HG02938 (cell line): ENCODE measurements around the gene DNAJB12.
"Not testable (repeated sequence)": the region's sequence is repeated elsewhere in the genome, so short reads cannot be mapped to it uniquely, and the experiment has no call there.

Experiments used
- ATAC-seq: cut with Tn5 transposase; IDR thresholded peaks from one replicate; pipeline ENCODE4 v1.9.1; 2021; ENCODE audit warnings: mild to moderate bottlenecking, moderate library complexity; ENCODE audit not compliant: unreplicated experiment

The DNAJB12 gene

DNA sequence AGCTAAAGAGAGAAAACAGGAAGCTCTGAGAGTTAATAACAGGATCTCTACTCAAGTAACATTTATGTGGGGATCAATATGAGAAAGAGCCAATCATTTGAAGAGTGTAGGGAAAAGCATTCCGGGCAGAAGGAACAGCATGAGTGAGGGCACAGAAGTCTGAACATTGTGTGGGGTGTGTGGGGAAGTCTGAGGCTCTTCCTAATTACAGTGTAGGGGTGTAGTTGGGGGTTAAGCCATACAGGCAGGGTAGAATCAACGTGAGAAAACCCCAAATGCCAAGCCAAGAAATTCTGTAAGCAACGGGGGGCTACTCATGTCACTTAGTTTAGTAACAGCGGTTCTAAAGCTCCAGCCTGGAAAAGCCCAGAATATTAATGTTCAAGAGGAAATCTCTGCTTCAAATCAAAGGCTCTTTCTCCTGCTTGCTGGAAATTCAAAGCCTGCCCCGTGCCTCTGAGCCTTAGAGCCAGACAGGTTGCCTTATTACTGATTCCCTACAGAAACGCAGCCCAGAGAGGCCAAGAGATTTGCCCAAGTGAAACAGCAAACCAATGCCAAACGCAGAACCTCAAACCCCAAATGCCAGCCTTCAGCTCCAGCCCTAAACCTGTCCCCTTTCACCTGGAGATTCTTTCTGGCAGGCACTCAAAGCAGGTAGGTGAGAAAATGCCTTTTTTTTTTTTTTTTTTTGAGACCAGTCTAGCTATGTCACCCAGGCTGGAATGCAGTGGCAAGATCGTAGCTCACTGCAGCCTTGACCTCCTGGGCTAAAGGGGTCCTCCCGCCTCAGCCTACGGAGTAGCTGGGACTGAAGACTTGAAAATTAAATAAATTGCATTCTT lies 36.1 kb downstream of the DNAJB12 start:
- no peak for ATAC-seq

DNA sequence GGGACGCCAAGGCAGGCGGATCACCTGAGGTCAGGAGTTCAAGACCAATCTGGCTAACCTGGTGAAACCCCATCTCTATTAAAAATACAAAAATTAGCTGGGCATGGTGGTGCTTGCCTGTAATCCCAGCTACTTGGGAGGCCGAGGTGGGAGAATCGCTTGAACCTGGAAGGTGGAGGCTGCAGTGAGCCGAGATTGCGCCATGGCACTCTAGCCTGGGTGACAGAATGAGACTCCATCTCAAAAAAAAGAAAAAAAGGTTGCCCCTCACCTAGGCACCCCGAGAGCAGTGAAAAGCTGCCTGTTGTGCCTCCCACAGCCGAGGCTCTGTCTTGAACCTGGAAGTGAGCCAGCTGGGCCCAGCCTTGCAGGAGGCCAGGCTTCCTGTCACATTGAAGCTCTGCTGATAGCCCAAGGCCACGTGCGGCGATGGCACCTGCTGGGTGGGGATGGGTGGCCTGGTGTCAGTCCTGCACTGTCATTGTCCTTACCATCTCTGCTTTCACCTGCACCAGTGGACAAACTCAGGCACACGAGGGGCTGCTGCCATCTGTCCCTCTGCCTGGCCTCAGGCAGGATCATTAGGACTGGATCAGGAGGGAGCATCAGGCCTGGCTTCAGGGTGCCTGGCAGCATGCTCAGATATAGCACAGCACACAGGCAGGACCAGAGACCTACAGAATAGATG lies 37.8 kb downstream of the DNAJB12 start:
- ATAC-seq: no peak

DNA sequence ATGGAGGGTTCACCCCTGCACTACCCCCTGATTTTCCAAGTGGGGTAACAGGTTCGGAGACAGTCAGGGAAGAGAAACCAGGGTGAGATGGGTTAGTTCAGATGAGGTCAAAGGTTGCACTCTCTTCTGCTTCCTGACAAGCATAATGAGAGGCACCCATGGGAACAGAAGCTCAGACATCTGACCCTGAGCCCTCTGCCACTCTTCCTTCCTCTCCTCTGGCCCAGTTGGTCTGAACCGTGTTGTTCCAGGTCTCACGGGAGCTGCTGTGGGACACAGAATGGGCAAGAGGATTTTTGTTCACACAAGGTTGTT lies 38.4 kb downstream of the DNAJB12 start:
- ATAC-seq: no peak

DNA sequence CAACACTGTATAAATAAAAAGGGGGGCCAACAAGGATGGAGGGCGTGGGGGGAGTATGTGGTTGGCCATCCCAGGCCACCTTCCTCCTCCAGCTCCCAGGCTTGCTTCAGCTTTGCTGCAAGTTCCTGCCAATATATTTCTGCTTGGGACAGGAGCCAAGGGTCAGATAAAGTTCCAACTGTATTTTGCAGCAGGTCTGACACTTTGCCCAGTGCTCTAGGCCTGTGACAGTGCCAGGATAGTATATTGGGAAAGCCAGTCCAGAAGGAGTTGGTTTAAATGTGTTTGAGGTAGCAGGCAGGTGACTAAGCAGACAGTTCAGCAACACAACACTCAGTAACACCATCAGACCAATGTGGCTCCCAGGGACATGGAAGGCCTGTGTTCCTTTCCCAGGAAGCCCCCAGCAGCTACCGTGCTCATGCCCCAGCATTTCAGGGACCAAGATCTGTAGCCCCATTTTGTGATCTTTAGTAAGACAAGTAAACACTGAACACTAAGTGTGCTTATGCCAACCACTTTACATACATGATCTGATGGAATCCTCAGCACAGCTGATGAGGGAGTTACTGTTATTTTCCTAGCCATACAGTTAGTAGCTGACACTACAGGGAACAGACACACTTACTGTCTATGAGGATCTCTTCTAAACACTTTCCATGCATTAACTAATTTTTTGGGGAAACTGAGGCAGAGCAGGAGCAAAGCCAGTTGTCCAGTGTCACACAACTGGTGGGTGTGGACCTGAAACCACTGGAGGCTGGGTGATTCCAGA lies 38.9 kb downstream of the DNAJB12 start:
- ATAC-seq: no peak

DNA sequence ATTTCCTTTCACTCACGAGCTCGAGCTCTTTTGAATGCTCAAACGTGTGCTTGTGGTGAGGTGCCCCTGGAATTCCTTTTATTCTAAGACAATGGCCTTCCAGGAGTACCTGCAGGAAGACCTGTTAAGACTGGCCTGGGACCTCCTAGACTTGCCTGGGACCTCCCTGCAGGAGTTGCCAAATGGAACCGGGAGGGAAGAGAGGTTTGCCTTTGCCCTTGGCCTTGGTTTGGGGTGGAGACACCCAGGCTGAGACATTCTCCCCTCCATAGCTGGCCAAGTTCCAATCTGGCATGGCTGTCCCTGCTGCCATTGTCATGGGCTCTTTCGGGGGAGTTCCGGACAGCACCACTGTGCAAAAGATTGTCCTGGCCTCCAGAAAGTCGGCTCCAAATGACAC lies 39.7 kb downstream of the DNAJB12 start:
- ATAC-seq: no peak

DNA sequence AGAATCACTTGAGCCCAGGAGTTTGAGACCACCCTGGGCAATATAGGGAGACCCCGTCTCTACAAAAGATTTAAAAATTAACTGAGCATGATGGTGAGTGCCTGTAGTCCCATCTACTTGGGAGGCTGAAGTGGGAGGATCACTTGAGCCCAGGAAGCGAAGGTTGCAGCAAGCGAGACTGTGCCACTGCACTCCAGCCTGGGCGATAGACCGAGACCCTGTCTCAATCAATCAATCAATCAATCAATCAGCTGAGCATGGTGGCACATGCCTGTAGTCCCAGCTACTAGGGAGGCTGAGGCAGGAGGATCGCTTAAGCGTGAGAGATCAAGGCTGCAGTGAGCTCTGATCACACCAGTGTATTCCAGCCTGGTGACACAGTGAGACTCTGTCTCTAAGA lies 40.5 kb downstream of the DNAJB12 start:
- no peak for ATAC-seq

DNA sequence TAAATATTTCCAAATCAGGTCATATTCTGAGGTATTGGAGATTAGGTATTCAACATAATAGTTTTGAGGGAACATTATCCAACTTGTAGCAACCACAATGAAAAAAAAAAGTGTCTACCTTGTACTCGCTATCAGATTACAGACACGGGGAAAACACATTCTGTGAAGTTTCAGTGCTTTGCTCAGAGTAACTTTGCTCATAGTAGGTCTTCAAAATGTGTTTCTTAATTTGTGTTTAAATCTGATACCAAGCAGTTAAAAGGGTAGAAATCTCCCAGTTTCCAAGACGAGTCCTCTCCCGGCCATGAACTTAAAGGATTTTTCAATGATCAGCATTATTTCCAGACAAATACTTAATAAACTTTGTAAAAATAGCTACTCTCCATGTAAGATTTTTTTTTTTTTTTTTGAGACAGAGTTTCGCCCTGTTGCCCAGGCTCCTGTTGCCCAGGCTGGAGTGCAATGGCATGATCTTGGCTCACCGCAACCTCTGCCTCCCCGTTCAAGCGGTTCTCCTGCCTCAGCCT lies 41.8 kb downstream of the DNAJB12 start:
- ATAC-seq: no peak

DNA sequence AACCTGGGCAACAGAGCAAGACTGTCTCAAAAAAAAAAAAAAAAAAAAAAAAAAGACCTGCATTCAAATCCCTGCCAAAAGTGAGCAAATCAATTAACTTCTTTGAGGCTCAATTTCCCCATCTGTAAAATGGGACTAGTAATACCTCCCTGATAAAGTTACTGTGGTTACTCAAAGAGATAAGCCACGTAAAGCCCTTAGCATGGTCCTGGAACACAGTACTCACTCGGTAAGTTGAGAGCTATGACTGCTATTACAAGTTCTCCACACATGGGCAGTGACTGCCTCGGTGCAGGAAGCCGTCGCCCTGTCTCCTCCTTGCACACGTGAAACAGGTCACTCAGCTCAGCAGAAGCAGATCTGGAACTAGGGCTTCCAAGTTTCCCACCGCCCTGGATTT lies 43.1 kb downstream of the DNAJB12 start:
- no peak for ATAC-seq

DNA sequence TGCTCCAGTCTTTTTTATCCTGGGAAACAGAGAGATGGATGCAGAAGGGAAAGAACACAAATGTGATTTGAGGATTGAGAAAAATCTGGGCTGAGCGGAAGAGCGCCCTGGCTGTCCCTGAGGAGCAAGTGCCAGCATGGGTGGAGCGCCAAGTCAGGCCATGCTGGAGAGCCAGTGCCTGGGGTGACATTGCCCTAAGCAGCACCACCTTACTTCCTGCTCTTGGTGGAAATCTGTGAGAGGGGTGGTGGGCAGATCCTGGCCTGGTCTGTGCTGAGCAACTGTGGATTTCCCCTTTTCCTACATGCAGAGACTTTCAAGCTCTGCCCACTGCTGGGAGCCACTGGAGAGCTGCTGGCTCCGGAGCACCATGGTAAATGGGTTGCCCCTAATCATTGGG lies 44.1 kb downstream of the DNAJB12 start:
- no peak for ATAC-seq

DNA sequence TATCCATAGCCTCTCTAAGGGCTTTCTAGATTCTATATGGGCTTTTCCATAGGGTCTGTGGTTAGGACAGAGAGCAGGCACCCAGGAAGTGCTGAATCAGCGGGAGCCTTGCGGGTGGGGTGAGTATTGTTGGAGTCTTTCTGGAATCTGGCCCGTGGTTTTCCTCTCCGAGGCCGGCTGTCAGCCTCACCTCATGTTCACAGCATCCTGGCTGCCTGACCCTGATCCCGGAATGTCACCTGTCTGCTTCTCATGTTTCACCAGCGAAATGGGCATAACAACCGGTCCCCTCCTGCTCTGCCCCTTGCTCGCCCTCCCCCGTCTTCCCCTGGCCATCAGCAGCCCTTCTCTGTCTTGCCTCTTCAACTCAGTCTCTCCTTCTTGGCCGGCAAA lies 44.5 kb downstream of the DNAJB12 start:
- ATAC-seq: no peak

DNA sequence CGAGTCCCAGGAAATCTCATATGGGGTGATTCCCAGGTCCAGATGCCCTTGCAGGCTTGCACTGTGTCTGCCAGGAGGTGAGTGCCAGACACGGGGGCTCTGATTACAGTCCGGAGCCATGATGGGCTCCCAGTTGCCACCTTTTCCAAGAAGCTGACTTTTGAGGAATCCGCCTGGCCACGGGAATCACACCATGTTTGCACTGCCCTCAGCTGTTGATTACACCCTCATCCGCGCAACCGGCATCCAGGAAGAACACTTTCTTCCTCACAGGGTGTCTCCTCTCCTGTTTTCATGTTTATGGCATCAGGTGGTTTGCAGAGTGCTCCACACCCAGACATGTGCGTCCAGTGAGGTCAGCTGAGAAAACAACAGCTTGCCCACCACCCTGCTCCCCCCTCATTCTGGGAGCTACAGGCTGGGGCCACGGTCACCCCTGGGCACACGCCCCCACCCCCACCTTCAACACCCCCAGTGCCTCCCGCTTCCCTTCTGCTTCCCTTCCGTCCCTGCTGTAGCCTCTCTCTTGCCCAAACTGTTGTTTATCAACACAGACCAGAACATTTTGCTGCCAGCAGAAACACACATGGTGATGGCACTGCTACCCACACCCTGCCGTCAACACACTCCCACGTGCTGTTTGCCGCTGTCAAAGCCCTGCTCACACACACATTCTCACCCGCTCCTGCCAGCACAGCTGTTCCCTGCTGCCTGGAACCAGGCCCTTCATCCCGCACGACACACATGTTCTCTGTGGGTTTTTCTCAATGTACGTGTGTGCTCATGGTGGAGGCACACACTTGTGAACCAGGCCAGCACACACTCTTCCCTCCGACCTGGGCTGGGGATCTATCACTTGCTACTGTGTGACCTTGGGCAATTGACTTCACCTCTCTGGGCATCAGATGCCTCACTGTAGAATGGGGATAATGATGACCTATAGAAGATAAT lies 45.2 kb downstream of the DNAJB12 start:
- ATAC-seq: no peak

DNA sequence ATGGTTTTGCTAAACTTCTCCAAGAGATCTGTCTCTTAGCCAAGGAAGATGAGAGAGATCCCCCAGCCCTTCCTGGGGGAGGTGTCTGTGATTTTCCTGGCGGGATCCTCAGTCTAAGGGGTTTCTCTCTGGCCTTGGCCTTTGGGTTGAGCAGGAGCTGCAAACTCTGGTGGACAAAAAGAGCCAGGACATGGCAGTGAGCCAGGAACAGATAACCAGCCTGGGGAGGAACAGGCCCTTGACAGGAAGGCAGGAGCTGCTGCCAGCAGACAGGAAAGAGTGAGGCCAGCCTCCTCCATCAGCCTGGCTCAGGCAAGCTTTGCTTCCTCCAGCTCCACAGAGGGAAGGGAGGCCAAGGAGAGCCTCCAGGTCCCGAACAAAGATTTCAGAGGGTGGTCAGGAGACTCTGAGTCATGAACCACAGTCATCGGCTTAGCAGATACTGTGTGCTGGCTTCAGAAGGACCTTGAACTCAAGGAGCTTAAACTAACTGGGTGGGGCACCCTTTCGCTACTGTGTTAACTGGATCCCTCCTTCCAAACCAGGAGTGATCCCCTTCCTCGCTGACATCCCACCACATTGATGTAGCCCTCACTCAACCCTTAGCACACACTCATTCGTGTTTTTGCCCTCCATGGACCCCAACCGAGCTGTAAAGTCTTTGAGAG lies 46.3 kb downstream of the DNAJB12 start:
- ATAC-seq: no peak

DNA sequence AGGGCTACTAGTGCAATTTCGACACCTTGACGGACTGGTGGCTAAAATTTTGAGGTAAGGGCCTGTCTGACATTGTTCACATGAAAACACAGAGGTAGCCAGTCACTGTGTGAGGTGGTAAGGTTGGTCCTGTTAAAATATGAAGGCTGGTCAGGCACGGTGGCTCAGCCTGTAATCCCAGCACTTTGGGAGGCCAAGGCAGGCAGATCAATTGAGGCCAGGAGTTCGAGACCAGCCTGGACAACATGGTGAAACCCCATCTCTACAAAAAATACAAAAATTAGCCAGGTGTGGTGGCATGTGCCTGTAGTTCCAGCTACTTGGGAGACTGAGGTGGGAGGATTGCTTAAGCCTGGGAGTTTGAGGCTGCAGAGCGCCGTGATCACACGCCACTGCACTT lies 47.0 kb downstream of the DNAJB12 start:
- ATAC-seq: not testable (repeated sequence)

DNA sequence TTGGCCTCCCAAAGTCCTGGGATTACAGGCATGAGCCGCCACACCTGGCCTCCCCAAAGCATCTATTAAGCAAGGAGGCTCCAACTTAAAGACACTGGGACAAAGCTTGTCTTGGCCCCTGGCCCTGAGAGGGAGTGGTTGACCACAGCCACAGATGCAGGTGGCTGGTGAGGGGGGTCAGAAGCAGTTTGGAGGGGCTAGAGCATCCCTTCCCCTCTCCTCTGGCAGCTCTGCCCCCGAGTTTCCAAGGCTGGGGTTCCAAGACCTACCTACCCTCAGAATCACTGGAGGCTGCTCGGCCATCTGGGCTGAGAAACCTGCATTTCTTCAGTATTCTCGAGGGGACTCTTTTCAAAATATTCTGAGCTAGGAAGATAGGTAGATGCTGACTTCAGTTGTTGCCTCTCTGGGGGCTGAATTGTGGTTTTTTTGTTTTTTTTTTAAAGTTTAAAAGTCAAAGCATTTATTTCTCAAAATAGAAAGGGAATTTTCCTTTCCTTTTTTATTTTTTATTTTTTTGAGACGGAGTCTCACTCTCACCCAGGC lies 48.4 kb downstream of the DNAJB12 start:
- ATAC-seq: no peak

DNA sequence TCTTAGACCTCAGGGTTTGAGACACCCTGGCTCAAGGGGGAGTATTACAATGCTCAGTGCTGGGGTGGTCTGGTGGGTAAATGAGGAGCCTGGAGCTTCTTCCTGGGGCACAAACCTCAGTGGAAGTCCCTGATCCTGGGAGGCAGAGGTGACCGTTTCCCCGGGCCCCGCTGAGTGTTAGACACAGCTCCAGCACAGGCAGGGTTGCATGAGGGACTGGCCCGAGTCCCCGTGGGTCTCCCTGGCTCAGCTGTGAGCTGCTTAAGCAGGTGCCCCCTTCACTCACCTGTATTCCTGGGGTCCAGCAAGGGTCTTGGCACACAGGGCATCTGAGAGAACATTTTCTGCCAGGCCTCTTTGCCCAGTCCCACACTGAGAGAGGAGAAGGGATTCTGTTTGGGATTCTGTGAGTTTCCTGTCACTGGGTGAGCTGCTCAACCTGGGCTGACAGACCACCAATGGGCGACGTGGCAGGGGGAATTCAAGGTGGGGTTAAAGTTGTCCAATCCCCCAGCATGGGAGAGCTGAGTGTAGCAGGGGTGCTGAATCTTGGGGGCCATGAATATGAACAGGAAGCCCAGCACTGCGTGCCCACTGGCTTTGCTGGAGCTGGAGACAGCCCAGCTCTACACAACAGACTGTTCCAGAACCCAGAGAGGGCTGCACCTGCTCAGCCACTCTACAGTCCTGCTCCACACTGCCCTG lies 51.1 kb downstream of the DNAJB12 start:
- no peak for ATAC-seq

DNA sequence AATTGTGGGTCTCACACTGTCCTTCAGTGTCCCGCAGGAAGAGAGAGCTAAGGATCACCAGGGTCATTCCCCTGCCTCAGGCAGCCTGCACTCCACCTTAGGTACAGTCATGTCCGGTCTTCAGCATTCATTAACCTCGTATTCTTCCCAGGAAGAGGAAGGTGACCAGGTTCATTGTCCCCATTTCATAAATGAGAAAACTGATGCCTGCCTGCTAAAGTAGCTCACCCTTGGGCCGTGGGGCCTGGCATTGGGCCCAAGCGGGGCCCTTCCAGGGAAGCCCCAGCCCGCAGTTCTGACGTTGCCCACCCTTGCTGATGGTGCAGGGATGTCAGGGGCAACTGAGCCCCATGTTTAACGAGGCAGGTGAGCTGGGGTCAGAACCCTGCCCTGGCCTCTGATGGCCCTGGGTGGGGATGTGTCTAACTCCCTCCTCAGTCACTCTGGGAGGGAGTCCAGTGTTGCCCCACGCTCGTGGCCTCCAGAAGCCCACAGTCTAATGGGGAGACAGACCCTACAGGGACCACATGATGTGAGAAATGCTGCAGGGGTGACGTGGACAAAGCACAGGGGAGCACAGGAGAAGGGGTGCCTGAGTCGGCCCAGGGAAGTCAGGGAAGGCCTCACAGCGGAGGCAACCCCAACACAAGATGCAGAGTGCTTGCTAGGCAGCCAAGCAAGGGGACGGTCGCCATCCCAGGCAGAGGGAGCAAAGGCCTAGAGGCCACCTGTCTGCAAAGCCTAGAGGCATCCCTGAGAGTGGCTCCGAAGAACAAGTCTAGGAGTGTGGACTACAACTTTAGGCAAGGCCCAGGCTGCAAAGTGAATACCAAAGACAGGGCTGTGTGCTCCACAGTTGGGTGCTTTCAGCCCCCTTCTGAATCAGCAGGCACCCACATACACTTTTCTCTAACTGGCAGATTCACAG lies 55.9 kb downstream of the DNAJB12 start:
- no peak for ATAC-seq

DNA sequence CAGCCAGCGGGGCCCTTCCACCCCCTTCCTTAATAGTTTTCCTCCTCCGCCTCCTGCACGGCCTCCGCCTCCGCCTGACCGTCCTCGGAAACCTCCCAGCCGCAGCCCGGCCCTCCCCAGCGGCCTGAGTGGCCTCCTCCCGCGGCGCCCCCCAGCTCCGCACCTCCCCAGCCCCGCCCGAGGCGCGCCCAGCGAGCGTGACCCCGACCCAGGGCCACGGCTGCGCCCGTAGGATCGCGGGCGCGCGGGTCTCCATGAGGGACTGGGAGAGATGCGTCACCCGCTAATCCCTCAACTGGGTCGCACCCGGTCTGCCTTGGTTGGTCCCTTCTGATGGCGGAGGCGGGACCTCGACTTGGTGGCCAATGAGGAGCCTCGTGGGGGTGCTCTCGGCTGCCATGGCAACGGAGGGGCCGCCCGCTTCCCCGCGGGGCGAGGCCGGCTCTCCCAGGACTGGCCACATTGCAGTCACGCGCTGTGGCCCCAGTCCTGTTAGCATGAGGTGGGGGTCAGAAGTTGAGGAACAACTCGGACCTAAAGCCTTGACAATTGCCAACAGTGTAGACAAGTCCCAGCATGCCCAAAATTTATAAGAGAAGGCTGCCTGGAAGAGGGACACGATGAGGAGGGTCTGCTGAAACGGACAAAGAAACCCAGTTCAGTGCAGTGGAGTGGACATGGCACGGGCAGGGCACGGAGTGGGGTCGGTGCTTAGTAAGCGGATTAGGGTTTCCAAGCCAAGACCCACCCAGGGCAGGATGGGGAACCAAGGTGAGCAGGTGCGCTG lies 56.7 kb downstream of the DNAJB12 start:
- ATAC-seq: peak; percentile 78
